ENCODE results near the gene KSR1. TPM values are rescaled to one million over a fixed set of nuclear protein-coding genes. Genes with fewer than 3 reads are reported as not detected.

Gene KSR1
- total and polyA plus RNA-seq, 10 of the 15 experiments (the other 5 are each of a cell fraction or from before 2014, with no cell fraction given), result 0.97 to 66.6 (median 22.9) TPM

GRCh38 chr17:27457360-27457715 is 1.1 kb downstream of the KSR1 start:
- ChIA-PET SMC1A (ENCODE audit: uncharacterized antibody, unreplicated experiment) (interaction anchor here (0.9 to 11.6 kb wide), 16 partner anchors 15 to 144 kb away, joined by 3 to 228 read pairs (median 15); no protein-coding TSS in a partner anchor), CTCF (interaction anchor here (0.7 to 6.6 kb wide), 19 partner anchors 11 to 215 kb away, joined by 3 to 69 read pairs (median 6); no protein-coding TSS in a partner anchor), RAD21 (ENCODE audit: unreplicated experiment) (interaction anchor here (1.1 to 9.7 kb wide), 14 partner anchors 15 to 145 kb away, joined by 3 to 229 read pairs (median 8); no protein-coding TSS in a partner anchor), POLR2A (interaction anchor here (0.7 to 13.1 kb wide), 5 partner anchors 14 to 67 kb away, joined by 3 to 143 read pairs (median 10); no protein-coding TSS in a partner anchor)
- H3K27ac ChIP-seq (ENCODE audit: control insufficient read depth, insufficient read depth), result peak overlapping the region; percentile 38
- DNase-seq (ENCODE audit: low read depth, low spot score), result no peak
- H3K9me3 ChIP-seq (replicated peaks; ENCODE audit: control insufficient read depth, insufficient read depth, low read length), result no peaks in the 10 kb centered on the region
- H3K36me3 ChIP-seq (ENCODE audit: control insufficient read depth in 2 of 2, insufficient read depth in 2 of 2, low read length in 1 of 2), result peaks cover 0 to 1% of the 10 kb centered on the region in 2 experiments; a peak in 2 of 4 replicates
- TF ChIP-seq IKZF2 (IDR thresholded peaks at IDR 0.05) (no peak), SRF (IDR thresholded peaks at IDR 0.05; ENCODE audit: low read depth in 2 of 2, low read length in 2 of 2) (no peak)
- peak overlapping the region; percentile 60 for H3K9ac ChIP-seq (ENCODE audit: control insufficient read depth, insufficient read depth, low read length)
- ATAC-seq, result no peak
- in situ Hi-C loops (cut with MboI), result loop anchor here (5.0 to 25.0 kb wide), 4 partner anchors 105 to 1280 kb away; partner anchors contain the start of genes NEK8, TLCD1 and TRAF4
- intact Hi-C loops (cut with micrococcal nuclease; ENCODE audit: unreplicated experiment), result loop anchor here (2.0 to 5.0 kb wide), 5 partner anchors 50 to 220 kb away; no protein-coding TSS in a partner anchor
- H4K20me1 ChIP-seq (ENCODE audit: control insufficient read depth, insufficient read depth), result no peaks in the 10 kb centered on the region
- H3K4me3 ChIP-seq, result peak overlapping the region; percentile 89
- 2% methylated on average over 8 of the region's 8 CpGs for WGBS (ENCODE audit: insufficient coverage, insufficient replicate concordance, low lambda C conversion rate, missing lambda C conversion rate)
- H2AFZ ChIP-seq (ENCODE audit: control insufficient read depth, low read depth, low read length), result no peak overlapping the region
- H3K27me3 ChIP-seq (replicated peaks in 1 of 2; ENCODE audit: control insufficient read depth in 2 of 2, insufficient read depth in 2 of 2, low read length in 1 of 2), result no peaks in the 10 kb centered on the region
- FAIRE-seq, result no peak
- peak overlapping the region; percentile 60 for H3K4me2 ChIP-seq (ENCODE audit: control insufficient read depth, insufficient read depth)
- peaks cover 27% of the 10 kb centered on the region for H3K4me1 ChIP-seq (ENCODE audit: control insufficient read depth, insufficient read depth, low read length)
- H3K79me2 ChIP-seq (ENCODE audit: control insufficient read depth, insufficient read depth, low read length), result peaks cover 59% of the 10 kb centered on the region
- TSS peak; percentile 99 for BruUV-seq (replicated peaks)

GRCh38 chr17:27457731-27458523 is 1.7 kb downstream of the KSR1 start:
- intact Hi-C loops (cut with micrococcal nuclease; ENCODE audit: unreplicated experiment), result loop anchor here (2.0 to 5.0 kb wide), 6 partner anchors 15 to 221 kb away; no protein-coding TSS in a partner anchor
- POLR2A ChIA-PET, result interaction anchor here (0.5 to 13.1 kb wide), 12 partner anchors 13 to 142 kb away, joined by 3 to 143 read pairs (median 4); no protein-coding TSS in a partner anchor
- peak overlapping the region; percentile 62 for H3K27ac ChIP-seq (ENCODE audit: control insufficient read depth, insufficient read depth)
- no peaks in the 10 kb centered on the region for H4K20me1 ChIP-seq (ENCODE audit: control insufficient read depth, insufficient read depth)
- TSS peak; percentile 43 for BruUV-seq (replicated peaks)
- RAD21 ChIA-PET (ENCODE audit: unreplicated experiment), result interaction anchor here (0.9 to 9.7 kb wide), 16 partner anchors 14 to 144 kb away, joined by 3 to 229 read pairs (median 7); no protein-coding TSS in a partner anchor
- no peak overlapping the region for H2AFZ ChIP-seq (ENCODE audit: control insufficient read depth, low read depth, low read length)
- no peaks in the 10 kb centered on the region for H3K9me3 ChIP-seq (replicated peaks; ENCODE audit: control insufficient read depth, insufficient read depth, low read length)
- SMC1A ChIA-PET (ENCODE audit: uncharacterized antibody, unreplicated experiment), result interaction anchor here (0.8 to 11.6 kb wide), 27 partner anchors 15 to 222 kb away, joined by 3 to 228 read pairs (median 6); no protein-coding TSS in a partner anchor
- no peaks in the 10 kb centered on the region for H3K27me3 ChIP-seq (replicated peaks in 1 of 2; ENCODE audit: control insufficient read depth in 2 of 2, insufficient read depth in 2 of 2, low read length in 1 of 2)
- FAIRE-seq, result no peak
- WGBS (ENCODE audit: insufficient coverage, insufficient replicate concordance, low lambda C conversion rate, missing lambda C conversion rate), result 24% methylated on average over 14 of the region's 14 CpGs
- peaks cover 0 to 1% of the 10 kb centered on the region in 2 experiments; a peak in 2 of 4 replicates for H3K36me3 ChIP-seq (ENCODE audit: control insufficient read depth in 2 of 2, insufficient read depth in 2 of 2, low read length in 1 of 2)
- H3K4me2 ChIP-seq (ENCODE audit: control insufficient read depth, insufficient read depth), result peak overlapping the region; percentile 60
- peak; percentile 9 for ATAC-seq
- no peak for DNase-seq (ENCODE audit: low read depth, low spot score)
- H3K79me2 ChIP-seq (ENCODE audit: control insufficient read depth, insufficient read depth, low read length), result peaks cover 65% of the 10 kb centered on the region
- H3K4me1 ChIP-seq (ENCODE audit: control insufficient read depth, insufficient read depth, low read length), result peaks cover 33% of the 10 kb centered on the region
- H3K9ac ChIP-seq (ENCODE audit: control insufficient read depth, insufficient read depth, low read length), result peak overlapping the region; percentile 60
- H3K4me3 ChIP-seq, result peak overlapping the region; percentile 89
- CTCF ChIA-PET, result interaction anchor here (0.6 to 6.6 kb wide), 33 partner anchors 11 to 256 kb away, joined by 3 to 69 read pairs (median 4); no protein-coding TSS in a partner anchor
- in situ Hi-C loops (cut with MboI), result loop anchor here (5.0 to 25.0 kb wide), 4 partner anchors 106 to 1279 kb away; partner anchors contain the start of genes NEK8, TLCD1 and TRAF4
- TF ChIP-seq MYC (IDR thresholded peaks at IDR 0.05; ENCODE audit: insufficient read depth, insufficient read length, insufficient replicate concordance, low read length, severe bottlenecking) (no peak), SMAD5 (IDR thresholded peaks at IDR 0.05; ENCODE audit: low read depth) (peak; percentile 47; the same call in 1 of the 2 replicates), ZBTB40 (IDR thresholded peaks at IDR 0.05; ENCODE audit: borderline replicate concordance) (no peak), HDGF (IDR thresholded peaks at IDR 0.05) (no peak), SMAD1 (IDR thresholded peaks at IDR 0.05; ENCODE audit: low read depth, partially characterized antibody) (peak; percentile 29), MTA3 (IDR thresholded peaks at IDR 0.05; ENCODE audit: borderline replicate concordance, low read length) (no peak), RAD21 (IDR thresholded peaks at IDR 0.05; ENCODE audit: insufficient read depth, low read depth, low read length) (no peak), TARDBP (IDR thresholded peaks at IDR 0.05; ENCODE audit: borderline replicate concordance) (no peak)

Data from GM12878 (cell line).